SK-N-SH (cell line): ENCODE results near the gene ZNF71. TPM values are rescaled to one million over a fixed set of nuclear protein-coding genes. Genes with fewer than 3 reads are reported as not detected.

Source experiments
- CTCF ChIA-PET: fragments of 300-600, 350-600 bp; formaldehyde crosslinking; extraction: SDS; loops from one replicate; lab custom pipeline; 2021; lab: Yijun Ruan, JAX
- POLR2A ChIA-PET: fragments of 350-600 bp; sonication (Branson Sonifier 250); formaldehyde crosslinking; extraction: SDS; loops from one replicate; lab custom pipeline; 2020; ENCODE audit warnings: antibody characterized with exemption, inconsistent platforms; lab: Yijun Ruan, JAX
- DNase-seq: peaks from one replicate; pipeline ENCODE4 v3.0.0; 2012
- H2AFZ ChIP-seq: fragments of 200-600 bp; sonication (generic); 2 replicates; pipeline ENCODE4 v1.8.1; 2016; ENCODE audit warnings: antibody characterized with exemption, mild to moderate bottlenecking, low read depth
- H3F3A ChIP-seq: fragments of 200-600 bp; sonication (generic); replicated peaks from 2 replicates; pipeline ENCODE3; 2016; ENCODE audit warnings: antibody characterized with exemption, mild to moderate bottlenecking; ENCODE audit not compliant: insufficient read depth
- H3K27ac ChIP-seq, 2 experiments: fragments of 200-500 bp in 1 of 2; fragments of 200-600 bp in 1 of 2; sonication (Bioruptor generic) in 1 of 2; sonication (generic), shearing (Covaris generic) in 1 of 2; 2 replicates each; pipeline versions ENCODE4 v1.5.1 to v1.6.1; 2014 to 2016; ENCODE audit warnings: low read depth in 2 of 2, inconsistent platforms in 1 of 2, low read length in 1 of 2, mild to moderate bottlenecking in 1 of 2, mixed read lengths in 1 of 2
- H3K27me3 ChIP-seq: fragments of 200-600 bp; sonication (generic), shearing (Covaris generic); 2 replicates; pipeline ENCODE4 v1.6.1; 2016; ENCODE audit warnings: mixed run types; ENCODE audit not compliant: insufficient read depth
- H3K36me3 ChIP-seq, 2 experiments: fragments of 200-500 bp in 1 of 2; fragments of 200-600 bp in 1 of 2; sonication (Bioruptor generic) in 1 of 2; sonication (generic) in 1 of 2; replicated peaks in 1 of 2; 2 replicates each; pipeline versions ENCODE3 to v1.5.1; 2014 to 2016; ENCODE audit warnings: low read length in 1 of 2, mild to moderate bottlenecking in 1 of 2; ENCODE audit not compliant: insufficient read depth in 2 of 2, control insufficient read depth in 1 of 2
- H3K4me1 ChIP-seq, 2 experiments: fragments of 200-500 bp in 1 of 2; fragments of 200-600 bp in 1 of 2; sonication (Bioruptor generic) in 1 of 2; sonication (generic), shearing (Covaris generic) in 1 of 2; 2 replicates each; pipeline versions ENCODE4 v1.5.1 to v1.6.1; 2014 to 2016; ENCODE audit warnings: low read depth in 1 of 2, low read length in 1 of 2, mixed run types in 1 of 2; ENCODE audit not compliant: insufficient read depth in 2 of 2, control insufficient read depth in 1 of 2
- H3K4me2 ChIP-seq: fragments of 200-600 bp; sonication (generic), shearing (Covaris generic); 2 replicates; pipeline ENCODE4 v1.6.1; 2017; ENCODE audit warnings: mixed run types
- H3K4me3 ChIP-seq, 2 experiments: fragments of 200-500 bp in 1 of 2; fragments of 200-600 bp in 1 of 2; sonication (Bioruptor generic) in 1 of 2; sonication (generic), shearing (Covaris generic) in 1 of 2; 2 replicates each; pipeline versions ENCODE4 v1.5.1 to v1.8.1; 2014 to 2016; ENCODE audit warnings: low read depth in 2 of 2, inconsistent platforms in 1 of 2, low read length in 1 of 2, mild to moderate bottlenecking in 1 of 2, mixed read lengths in 1 of 2, moderate library complexity in 1 of 2
- H3K79me2 ChIP-seq: fragments of 200-600 bp; sonication (generic); 2 replicates; pipeline ENCODE4 v1.8.1; 2017; ENCODE audit warnings: mild to moderate bottlenecking; ENCODE audit not compliant: insufficient read depth
- H3K9ac ChIP-seq: fragments of 200-600 bp; sonication (generic); 2 replicates; pipeline ENCODE4 v1.6.1; 2017; ENCODE audit warnings: mixed run types
- H3K9me2 ChIP-seq: fragments of 200-600 bp; sonication (generic); 2 replicates; pipeline ENCODE4 v1.6.1; 2017; ENCODE audit warnings: mixed run types
- H3K9me3 ChIP-seq: fragments of 200-600 bp; sonication (generic); 2 replicates; pipeline ENCODE4 v1.6.1; 2017; ENCODE audit warnings: mixed run types, mild to moderate bottlenecking, moderate library complexity
- H4K20me1 ChIP-seq: fragments of 200-600 bp; sonication (generic); 2 replicates; pipeline ENCODE4 v1.6.1; 2017; ENCODE audit warnings: mild to moderate bottlenecking, mixed run types; ENCODE audit not compliant: insufficient read depth
- CTCF ChIP-seq: fragments of 200-600 bp; sonication (generic); IDR thresholded peaks from 2 replicates; pipeline ENCODE4 v1.6.1; 2017; ENCODE audit warnings: antibody characterized with exemption, mild to moderate bottlenecking, moderate library complexity
- ELF1 ChIP-seq: IDR thresholded peaks from 2 replicates; pipeline ENCODE4 v1.4.0; 2012
- EP300 ChIP-seq, 2 experiments: IDR thresholded peaks; 2 replicates each; pipeline versions ENCODE4 v1.4.0 to v1.6.1; 2012; ENCODE audit warnings: borderline replicate concordance in 1 of 2, low read depth in 1 of 2, low read length in 1 of 2
- EZH2phosphoT487 ChIP-seq: fragments of 200-600 bp; sonication (generic); IDR thresholded peaks from 2 replicates; pipeline ENCODE4 v1.6.1; 2017; ENCODE audit warnings: low read depth, mixed run types, mild to moderate bottlenecking, antibody characterized with exemption, moderate library complexity, borderline replicate concordance
- NFIC ChIP-seq: IDR thresholded peaks from 2 replicates; pipeline ENCODE4 v1.4.0; 2012; ENCODE audit warnings: borderline replicate concordance
- NRF1 ChIP-seq: IDR thresholded peaks from 2 replicates; pipeline ENCODE4 v1.6.1; 2012; ENCODE audit warnings: low read depth, mild to moderate bottlenecking, low read length
- PBX3 ChIP-seq: IDR thresholded peaks from 2 replicates; pipeline ENCODE4; 2012
- RAD21 ChIP-seq: IDR thresholded peaks from 2 replicates; pipeline ENCODE4 v1.6.1; 2012; ENCODE audit warnings: mild to moderate bottlenecking, low read length
- RCOR1 ChIP-seq: fragments of 150-350 bp; IDR thresholded peaks from 2 replicates; pipeline ENCODE4 v1.6.1; 2017; ENCODE audit warnings: antibody characterized with exemption, low read length
- SMC3 ChIP-seq: IDR thresholded peaks from 2 replicates; pipeline ENCODE4 v1.6.1; 2012; ENCODE audit warnings: low read depth, low read length, improper control_type of control experiment
- TEAD4 ChIP-seq: IDR thresholded peaks from 2 replicates; pipeline ENCODE4 v1.4.0; 2012; ENCODE audit warnings: mild to moderate bottlenecking, borderline replicate concordance; ENCODE audit not compliant: insufficient read depth
- USF1 ChIP-seq: IDR thresholded peaks from 2 replicates; pipeline ENCODE4 v1.4.0; 2012; ENCODE audit warnings: low read depth, borderline replicate concordance
- WGBS: methylation state at CpG from one replicate; pipeline ENCODE4 v1.1.6; 2017; ENCODE audit warnings: low lambda C conversion rate; 5-methylcytosine and 5-hydroxymethylcytosine counted together
- polyA plus RNA-seq, 3 experiments: library from polyadenylated mRNA; depleted of rRNA; stranded (reverse); fragments of >200 nt; gene quantifications; 2 replicates each; pipeline ENCODE4 v1.2.3, GENCODE V29; 2012
- TF ChIP-seq, protein P1 (sequence below): IDR thresholded peaks from 2 replicates; pipeline ENCODE4 v1.4.0; 2012; ENCODE audit warnings: low read depth, borderline replicate concordance

ZNF71 gene
- polyA plus RNA-seq, 1 of the 3 experiments (the other 2 are of a cell fraction) = 6.3 TPM

- no peak for TF ChIP-seq CTCF
- TF ChIP-seq NFIC = no peak
- no peak for TF ChIP-seq RAD21
Observed at GRCh38 chr19:56663931-56664500, 68.9 kb downstream of the ZNF71 start (continued).

GRCh38 chr19:56664511-56664910, 69.4 kb downstream of the ZNF71 start:
- Histone ChIP-seq H3K4me2 (no peak overlapping the region), H3K4me3 (no peak overlapping the region; a peak in 1 of 4 replicates), H3K27me3 (no peaks in the 10 kb centered on the region), H3K9ac (no peak overlapping the region), H3F3A (no peaks in the 10 kb centered on the region), H3K4me1 (no peaks in the 10 kb centered on the region), H3K9me2 (no peaks in the 10 kb centered on the region), H3K9me3 (no peaks in the 10 kb centered on the region), H3K27ac (no peak overlapping the region), H3K79me2 (no peaks in the 10 kb centered on the region), H3K36me3 (no peaks in the 10 kb centered on the region), H4K20me1 (no peaks in the 10 kb centered on the region), H2AFZ (no peak overlapping the region)
- TF ChIP-seq RCOR1 (no peak), ELF1 (no peak), USF1 (no peak), TEAD4 (no peak), SMC3 (no peak), NRF1 (no peak), EP300 (IDR thresholded peaks at IDR 0.05; ENCODE audit: borderline replicate concordance in 1 of 2, low read depth in 1 of 2, low read length in 1 of 2) (no peak), EZH2phosphoT487 (no peak), NFIC (no peak), PBX3 (no peak)
- TF ChIP-seq, protein P1, sequence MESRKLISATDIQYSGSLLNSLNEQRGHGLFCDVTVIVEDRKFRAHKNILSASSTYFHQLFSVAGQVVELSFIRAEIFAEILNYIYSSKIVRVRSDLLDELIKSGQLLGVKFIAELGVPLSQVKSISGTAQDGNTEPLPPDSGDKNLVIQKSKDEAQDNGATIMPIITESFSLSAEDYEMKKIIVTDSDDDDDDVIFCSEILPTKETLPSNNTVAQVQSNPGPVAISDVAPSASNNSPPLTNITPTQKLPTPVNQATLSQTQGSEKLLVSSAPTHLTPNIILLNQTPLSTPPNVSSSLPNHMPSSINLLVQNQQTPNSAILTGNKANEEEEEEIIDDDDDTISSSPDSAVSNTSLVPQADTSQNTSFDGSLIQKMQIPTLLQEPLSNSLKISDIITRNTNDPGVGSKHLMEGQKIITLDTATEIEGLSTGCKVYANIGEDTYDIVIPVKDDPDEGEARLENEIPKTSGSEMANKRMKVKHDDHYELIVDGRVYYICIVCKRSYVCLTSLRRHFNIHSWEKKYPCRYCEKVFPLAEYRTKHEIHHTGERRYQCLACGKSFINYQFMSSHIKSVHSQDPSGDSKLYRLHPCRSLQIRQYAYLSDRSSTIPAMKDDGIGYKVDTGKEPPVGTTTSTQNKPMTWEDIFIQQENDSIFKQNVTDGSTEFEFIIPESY = no peak
- WGBS = 88% methylated on average over 16 of the region's 43 CpGs
- no peak for DNase-seq
- ChIA-PET POLR2A (no interaction called here), CTCF (no interaction called here)
